GM18507 (cell line): ENCODE results near the gene NFE2L3.
"Not testable (repeated sequence)": the region's sequence is repeated elsewhere in the genome, so short reads cannot be mapped to it uniquely, and the experiment has no call there.

Experiments
- DNase-seq: peaks from one replicate; pipeline ENCODE4 v3.0.0; 2011; ENCODE audit warnings: low read depth; ENCODE audit not compliant: insufficient read length; ENCODE audit errors: extremely low spot score
- FAIRE-seq: peaks from 2 replicates; lab custom pipeline; 2011; peaks lifted over from hg19 to GRCh38; lab: Jason Lieb, UNC

NFE2L3 gene

DNA sequence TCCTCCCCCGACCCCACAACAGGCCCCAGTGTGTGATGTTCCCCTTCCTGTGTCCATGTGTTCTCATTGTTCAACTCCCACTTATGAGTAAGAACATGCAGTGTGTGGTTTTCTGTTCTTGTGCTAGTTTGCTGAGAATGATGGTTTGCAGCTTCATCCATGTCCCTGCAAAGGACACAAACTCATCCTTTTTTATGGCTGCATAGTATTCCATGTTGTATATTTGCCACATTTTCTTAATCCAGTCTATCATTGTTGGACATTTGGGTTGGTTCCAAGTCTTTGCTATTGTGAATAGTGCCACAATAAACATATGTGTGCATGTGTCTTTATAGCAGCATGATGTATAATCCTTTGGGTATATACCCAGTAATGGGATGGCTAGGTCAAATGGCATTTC, 11.8 kb downstream of the NFE2L3 start:
- not testable (repeated sequence) for FAIRE-seq, DNase-seq

DNA sequence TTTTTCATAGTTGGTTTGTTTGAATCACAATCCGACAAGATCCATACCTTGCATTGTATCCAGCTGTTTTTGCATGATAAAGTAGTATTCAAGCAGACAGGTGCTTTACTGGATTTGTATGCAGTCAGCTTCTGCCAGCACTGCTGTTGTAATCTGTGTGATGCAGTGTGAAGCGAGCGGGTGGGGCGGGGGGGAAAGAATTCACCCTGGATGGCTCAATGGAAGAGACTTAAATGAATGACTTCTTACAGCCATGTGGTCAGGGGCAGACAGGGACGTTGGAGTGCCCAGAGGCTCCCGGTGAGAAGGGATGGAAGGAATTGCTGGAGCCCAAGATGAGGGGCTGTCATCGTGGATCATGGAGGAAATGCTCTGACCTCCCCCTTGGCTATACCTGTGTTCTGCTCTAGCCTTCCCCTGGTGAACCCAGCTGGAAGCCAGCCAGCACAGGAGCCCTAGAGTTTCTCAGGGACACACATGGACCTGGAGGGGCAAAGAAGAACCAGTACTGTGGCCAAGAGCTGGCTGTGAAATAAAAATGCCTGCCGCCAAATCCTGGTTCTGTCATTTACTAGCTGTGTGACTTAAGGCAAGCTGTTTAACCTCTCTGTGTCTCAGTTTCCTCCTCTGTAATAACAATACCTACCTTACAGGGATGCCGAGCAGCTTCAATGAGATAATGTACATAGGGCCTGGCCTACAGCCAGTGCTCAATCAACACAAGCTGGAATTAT, 14.1 kb downstream of the NFE2L3 start:
- DNase-seq = no peak
- FAIRE-seq = no peak

DNA sequence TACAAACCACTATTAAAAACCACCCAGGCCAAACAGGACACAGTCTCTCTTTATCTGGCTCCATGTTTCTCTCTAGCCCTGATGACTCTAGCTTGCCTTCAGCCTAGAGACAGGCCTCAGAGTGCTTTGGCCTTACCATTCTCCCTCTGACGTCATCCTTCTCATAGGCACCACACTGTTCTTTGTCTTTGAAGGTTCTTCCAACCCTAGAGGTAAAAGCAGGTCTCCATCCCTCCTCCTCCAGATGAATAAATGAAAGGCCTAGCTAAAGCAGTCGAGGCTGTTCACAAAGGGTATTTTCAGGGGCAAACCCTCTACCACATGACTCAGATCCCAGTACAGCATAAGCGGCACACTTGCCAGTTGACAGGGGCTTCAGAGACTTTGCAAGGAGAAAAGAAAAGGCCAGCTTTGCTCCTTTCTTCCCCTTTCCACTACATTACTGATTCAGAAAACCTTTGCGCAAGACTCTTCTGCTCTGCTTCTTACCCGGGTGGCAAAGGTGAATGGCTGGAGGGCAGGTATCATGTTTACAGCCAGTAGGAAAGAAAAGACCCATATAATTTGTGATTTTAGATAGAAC, 14.8 kb downstream of the NFE2L3 start:
- peak; percentile 57 for FAIRE-seq
- no peak for DNase-seq

DNA sequence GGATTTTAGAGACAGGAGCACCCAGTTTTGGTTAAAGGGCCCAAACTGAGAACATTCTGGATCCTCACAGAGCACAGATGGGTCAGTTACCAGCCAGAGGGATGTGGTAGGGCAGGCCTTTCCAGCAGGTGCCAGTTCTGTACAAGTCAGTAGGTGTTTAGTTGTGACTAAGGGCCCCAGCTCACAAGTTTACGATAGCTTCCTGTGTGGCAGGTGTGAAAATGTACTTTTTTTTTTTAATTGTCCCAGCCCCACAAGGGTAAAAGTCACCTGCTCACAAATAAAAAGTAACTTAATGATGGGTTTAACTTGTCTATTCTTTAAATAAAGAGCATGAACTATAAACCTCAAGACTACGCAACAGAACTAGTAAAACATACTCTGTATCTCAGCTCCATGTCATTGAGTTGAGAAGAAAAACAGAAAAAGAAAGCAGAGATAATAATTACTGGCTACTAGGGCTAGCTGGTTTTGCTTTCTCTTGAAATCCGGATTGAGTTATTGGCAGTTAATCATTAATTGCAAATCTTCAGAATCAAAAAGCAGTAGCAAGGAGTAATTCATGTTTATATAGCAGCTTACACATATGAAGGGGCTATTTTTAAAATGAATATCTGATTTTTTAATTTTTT, 15.4 kb downstream of the NFE2L3 start:
- peak; percentile 79 for FAIRE-seq

DNA sequence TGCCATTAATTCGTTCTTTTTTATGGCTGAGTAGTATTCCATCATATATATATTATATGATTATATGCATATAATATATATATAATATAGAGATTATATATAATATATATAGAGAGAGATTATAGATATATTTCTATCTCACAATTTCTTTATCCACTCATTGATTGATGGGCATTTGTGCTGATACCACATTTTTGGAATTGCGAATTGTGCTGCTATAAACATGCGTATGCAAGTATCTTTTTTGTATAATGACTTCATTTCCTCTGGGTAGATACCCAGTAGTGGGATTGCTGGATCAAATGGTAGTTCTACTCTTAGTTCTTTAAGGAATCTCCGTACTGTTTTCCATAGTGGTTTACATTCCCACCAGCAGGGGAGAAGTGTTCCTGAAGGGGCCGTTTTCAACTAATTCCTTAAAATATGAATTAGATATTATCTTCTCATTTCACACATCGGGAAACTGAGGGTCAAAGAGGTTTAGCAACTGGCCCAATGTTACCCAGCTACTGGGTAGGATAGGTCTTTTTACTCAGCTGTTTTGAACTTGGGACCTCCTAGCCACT, 16.5 kb downstream of the NFE2L3 start:
- no peak for FAIRE-seq
- no peak for DNase-seq

More for the DNA sequence above, 15.4 kb downstream of the NFE2L3 start:
- no peak for DNase-seq

DNA sequence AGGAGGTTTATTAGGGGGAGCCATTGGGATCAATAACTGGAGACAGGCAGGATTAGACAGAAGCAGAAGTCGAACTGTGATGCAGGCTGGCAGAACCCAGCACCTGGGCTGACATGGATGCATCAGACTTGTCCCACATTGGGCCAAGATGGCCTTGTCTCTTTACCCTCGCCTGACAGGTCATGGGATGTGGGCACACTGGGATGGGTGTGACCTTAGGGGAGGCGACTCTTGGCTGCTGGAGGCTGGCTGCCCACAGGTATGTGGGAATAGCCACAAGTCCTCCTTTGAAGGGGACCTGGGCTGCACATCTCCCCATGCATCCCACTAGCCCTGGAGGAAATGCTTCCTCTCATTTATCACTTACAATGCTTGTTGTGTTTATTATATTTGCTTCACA, 17.3 kb downstream of the NFE2L3 start:
- FAIRE-seq (no peak), DNase-seq (no peak)

DNA sequence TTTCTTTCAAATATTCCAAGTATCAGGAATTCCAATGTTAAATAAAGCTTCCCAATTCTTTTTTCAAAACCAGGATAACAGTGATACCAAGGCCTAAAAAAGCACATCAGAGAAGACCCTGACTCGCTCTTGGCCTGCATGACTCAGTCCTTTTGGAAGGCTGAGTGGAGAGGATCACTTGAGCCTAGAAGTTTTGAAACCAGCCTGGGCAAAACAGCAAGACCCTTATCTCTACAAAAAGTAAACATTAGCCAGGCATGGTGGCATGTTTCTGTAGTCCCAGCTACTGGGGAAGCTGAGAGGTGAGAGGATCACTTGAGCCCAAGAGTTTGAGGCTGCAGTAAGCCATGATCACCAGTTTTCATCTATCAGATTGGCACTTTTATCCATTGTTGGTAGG, 18.7 kb downstream of the NFE2L3 start:
- FAIRE-seq (no peak), DNase-seq (no peak)

DNA sequence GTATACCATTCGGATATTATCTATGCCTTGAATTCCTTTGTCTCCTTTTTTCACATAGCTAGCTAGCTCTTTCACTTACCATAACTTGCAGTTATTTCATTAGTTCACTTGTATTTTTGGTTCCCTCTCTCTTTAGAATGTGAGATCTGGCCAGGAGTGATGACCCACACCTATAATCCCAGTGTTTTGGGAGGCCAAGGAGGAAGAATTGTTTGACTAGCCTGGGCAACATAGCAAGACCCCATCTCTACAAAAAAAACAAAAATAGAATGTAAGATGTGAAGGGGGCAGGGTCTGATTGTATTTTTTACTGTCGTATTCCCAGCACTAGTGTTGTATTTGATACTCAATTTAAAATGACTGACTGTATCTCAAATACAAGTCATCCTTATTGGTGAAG, 19.6 kb downstream of the NFE2L3 start:
- FAIRE-seq (no peak), DNase-seq (no peak)

DNA sequence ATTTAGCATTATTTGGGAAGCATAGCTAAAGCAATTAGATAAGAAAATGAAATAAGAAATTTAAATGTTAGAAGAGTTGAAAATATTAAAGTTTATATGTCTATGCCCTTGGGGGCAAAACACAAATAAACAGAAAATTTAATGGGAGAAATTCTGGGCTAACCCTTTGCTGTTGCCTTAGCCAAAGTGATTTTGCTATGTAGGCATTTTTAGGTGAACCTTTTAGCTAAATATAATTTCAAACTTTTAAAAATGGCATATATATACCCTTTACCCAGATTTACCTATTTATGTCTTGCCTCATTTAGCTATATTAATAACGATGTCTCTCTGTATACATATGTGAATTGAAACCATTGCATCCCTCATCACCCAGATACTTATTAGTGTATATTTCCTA, 20.1 kb downstream of the NFE2L3 start:
- DNase-seq = no peak
- no peak for FAIRE-seq

DNA sequence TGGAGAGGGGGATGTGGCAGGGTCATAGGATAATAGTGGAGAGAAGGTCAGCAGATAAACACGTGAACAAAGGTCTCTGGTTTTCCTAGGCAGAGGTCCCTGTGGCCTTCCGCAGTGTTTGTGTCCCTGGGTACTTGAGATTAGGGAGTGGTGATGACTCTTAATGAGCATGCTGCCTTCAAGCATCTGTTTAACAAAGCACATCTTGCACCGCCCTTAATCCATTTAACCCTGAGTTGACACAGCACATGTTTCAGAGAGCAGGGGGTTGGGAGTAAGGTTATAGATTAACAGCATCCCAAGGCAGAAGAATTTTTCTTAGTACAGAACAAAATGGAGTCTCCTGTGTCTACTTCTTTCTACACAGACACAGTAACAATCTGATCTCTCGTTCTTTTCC, 23.9 kb downstream of the NFE2L3 start:
- DNase-seq, FAIRE-seq: not testable (repeated sequence)

DNA sequence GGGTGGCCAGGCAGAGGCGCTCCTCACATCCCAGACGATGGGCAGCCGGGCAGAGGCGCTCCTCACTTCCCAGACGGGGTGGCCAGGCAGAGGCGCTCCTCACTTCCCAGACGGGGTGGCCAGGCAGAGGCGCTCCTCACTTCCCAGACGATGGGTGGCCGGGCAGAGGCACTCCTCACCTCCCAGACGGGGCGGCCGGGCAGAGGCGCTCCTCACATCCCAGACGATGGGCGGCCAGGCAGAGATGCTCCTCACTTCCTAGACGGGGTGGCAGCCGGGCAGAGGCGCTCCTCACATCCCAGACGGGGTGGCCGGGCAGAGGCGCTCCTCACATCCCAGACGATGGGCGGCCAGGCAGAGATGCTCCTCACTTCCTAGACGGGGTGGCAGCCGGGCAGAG, 24.7 kb downstream of the NFE2L3 start:
- not testable (repeated sequence) for FAIRE-seq, DNase-seq

DNA sequence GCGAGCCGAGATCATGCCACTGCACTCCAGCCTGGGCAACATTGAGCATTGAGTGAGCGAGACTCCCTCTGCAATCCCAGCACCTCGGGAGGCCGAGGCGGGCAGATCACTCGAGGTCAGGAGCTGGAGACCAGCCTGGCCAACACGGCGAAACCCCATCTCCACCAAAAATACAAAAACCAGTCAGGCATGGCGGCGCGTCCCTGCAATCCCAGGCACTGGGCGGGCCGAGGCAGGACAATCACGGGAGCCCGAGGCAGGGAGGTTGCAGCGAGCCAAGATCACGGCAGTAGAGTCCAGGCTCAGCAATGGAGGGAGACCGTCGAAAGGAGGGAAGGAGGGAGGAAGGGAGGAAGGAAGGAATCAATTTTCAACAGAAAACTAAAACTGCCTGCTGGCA, 25.3 kb downstream of the NFE2L3 start:
- DNase-seq, FAIRE-seq: not testable (repeated sequence)

DNA sequence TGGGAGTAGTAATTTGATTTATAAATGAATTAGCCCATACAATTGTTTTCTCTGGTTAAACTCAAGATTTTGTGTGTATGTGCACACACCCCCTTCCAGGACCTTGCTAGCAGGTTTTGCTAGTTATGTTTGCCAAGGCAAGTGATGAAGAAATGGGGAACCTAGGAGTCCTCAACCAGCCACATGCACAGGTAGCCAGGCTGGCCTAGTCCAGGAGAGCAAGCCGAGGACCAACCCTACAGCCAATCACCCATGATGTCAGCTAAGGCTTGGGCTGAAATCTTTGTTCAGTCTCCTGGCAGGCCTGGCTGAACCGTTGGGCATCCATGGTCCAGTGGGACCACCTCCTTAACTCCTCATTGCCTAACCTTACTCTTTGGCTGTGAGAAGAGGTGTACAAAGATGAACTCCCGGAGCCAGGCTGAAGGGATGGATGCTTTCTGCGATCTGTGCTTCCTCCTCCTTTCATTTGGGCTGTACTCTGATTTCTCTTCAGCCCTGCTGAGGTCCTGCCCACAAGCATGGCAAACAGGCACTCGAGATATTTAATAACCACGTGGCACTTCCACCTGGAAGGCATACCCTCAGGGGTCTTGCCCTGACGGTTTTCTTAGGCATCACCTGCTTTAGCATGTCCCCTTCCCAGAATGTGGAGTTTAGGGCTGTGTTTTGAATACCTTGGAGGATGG, 26.4 kb downstream of the NFE2L3 start:
- no peak for FAIRE-seq

DNA sequence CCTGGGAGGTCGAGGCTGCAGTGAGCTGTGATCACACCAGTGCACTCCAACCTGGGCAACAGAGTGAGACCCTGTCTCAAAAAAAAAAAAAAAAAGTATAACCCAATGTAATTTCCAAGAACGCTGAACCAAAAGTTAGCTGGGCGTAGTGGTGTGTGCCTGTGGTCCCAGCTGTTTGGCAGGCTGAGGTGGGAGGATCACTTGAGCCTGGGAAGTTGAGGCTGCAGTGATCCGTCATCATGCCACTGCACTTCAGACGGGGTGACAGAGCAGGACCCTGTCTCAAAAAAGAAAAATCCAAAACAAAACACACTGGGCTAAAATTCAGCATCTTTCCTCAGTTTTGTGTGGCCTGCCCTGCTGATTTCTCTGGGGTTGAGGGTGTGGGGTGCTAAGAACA, 27.4 kb downstream of the NFE2L3 start:
- FAIRE-seq (no peak), DNase-seq (no peak)

More for the DNA sequence above, 26.4 kb downstream of the NFE2L3 start:
- DNase-seq = no peak

DNA sequence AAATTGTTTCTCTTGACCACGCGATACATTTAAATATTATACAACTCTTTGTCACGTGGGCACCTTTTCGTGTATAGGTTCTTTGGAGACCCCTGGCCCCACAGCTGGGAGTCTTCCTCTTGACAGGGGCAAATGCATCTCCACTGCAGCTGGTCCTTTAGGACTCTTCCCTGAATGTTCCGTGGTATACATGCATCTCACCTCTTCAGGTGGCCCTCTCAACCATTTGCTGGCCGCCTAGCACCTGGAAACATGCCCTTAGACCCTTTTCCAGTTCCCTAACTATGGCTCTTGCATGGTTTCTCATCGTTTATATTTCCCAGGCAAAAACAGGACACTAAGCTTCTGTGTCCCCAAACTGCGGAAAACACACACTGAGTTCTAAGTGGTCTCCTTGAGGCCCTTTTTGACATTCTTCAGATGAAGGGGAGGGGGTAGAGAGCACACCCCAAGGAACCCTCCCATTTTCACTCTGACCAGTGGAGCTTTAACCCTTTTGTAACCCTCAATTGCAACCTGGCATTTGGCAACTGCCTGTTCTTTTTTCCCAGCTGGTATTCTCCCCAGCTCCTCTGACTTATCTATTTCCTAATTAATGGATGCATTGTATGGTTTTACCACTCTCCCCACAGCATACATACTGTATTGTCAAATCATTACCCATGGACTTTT, 28.0 kb downstream of the NFE2L3 start:
- FAIRE-seq (no peak), DNase-seq (no peak)

DNA sequence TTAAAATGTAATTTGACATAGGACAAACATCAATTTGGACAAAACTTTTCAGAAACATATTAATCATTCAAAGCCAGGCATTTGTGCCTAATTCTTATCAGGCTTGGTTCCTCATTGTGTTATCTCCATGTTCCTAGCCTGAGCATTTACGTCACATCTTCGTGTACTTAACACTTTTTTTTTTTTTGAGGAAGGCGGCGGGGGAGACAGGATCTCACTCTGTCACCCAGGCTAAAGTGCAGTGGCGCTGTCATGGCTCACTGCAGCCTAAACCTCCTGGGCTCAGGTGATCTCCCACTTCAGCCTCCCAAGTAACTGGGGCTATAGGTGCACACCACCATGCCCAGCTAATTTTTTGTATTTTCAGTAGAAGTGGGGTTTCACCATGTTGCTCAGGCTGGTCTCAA, 28.8 kb downstream of the NFE2L3 start:
- FAIRE-seq (no peak), DNase-seq (no peak)

DNA sequence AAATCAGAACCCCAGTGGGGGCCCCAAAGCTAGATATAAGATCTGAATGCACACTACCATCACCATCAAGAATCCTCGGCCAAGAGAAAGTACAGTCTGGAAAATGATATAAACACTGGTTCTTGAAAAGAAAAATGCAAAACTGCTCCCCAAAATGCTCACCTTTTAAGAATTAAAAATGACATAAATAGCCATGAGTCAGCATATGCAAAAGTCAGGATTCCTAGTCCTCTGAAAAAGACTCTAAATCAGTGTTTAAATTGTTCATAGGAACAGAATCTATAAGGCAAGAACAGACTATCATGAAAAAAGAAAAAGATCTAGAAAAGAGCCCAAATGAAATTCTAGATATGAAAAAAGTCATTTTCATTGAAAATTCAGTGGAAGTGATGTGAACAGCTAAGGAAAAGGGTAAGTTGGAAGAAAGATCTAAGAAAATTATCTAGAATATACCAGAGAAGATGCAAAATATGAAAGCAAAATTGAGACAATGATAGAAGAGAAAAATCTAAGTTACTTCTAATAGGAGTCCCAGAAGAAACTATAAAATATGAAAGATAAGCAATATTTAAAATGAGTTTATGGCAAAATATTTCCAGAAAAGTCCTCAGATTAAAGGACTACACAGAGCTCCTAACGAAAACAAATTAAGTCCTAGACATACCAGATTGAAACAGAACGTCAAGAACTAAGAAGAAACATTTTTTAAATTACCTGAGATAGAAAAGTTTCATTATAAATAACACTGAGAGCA, 29.7 kb downstream of the NFE2L3 start:
- DNase-seq = no peak
- FAIRE-seq = no peak

DNA sequence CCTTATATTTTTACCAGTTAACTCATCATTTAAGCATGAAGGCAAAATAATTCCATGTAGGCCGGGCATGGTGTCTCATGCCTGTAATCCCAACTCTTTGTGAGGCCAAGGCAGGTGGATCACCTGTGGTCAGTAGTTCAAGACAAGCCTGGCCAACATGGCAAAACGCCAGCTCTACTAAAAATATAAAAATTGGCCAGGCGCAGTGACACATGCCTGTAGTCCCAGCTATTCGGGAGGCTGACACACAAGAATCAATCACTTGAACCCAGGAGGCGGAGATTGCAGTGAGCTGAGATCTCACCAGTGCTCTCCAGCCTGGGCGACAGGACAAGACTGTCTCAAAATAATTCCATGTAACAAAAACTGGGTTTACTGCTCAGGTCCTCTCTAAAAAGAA, 30.3 kb downstream of the NFE2L3 start:
- FAIRE-seq (no peak), DNase-seq (no peak)

DNA sequence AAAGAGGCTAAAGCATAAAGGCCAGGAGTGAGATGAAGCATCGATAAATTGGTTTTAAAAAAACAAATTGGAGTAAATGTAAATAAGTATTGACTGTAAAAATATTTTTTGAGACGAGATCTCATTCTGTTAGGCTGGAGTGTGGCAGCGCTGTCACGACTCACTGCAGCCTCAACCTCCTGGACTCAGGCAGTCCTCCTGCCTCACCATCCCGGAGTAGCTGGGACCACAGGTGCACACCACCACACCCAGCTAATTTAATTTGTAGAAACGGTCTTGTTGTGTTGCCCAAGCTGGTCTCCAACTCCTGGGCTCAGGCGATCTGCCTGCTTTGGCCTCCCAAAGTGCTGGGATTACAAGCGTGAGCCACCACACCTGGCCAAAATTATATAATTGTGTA, 30.7 kb downstream of the NFE2L3 start:
- no peak for FAIRE-seq
- no peak for DNase-seq
